ENCODE data around the gene PKP3.

PKP3 gene

DNA sequence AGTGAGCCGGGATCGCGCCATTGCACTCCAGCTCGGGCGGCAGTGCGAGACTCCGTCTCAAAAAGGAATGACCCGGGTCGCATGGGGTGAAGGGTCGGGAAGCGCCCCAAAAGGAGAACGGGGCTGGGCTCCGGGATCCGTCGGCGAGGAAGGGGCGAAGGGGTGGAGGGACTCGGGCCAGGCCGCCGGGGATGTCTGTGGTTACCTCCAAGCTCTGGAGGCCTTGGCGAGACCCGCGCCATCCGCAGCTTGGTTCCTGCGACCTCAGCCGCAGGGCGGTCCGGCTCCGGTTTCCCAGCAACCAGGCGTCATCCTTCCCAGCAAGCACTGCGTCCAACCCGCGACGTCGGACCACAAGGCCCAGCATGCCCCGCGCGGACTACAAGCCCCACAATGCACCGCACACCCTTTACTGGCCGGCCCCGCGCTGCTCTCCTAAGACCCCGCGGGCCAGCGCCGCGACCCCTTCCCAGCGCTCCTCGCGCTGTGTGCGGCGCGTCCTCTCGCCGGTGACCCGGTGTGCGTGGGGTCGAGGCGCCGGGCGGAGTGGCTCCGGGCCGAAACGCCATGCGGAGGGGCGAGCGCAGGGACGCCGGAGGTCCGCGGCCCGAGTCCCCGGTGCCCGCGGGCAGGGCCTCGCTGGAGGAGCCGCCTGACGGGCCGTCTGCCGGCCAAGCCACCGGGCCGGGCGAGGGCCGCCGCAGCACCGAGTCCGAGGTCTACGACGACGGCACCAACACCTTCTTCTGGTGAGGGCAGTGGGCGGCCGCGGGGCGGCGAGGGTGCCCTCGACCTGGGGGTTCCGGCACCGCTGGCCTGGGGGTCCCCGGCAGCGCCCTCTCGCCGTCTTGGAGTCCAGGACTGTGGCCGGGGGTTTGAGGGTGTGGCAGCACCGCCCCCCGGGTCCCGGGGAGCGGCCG is 56.1 kb downstream of the PKP3 start, which contains the start of gene PTDSS2:
TSS of gene PTDSS2 (plus strand) at position 391 of the 920 bp plus-strand sequence. CDS start at position 568, 177 bp downstream.
- DNase-seq = peak; percentile 93 to 97 (median 97)

- DNase-seq = peak; percentile 58 to 73 (median 63)
Measured at GRCh38 chr11:450809-451451, 56.9 kb downstream of the PKP3 start.

GRCh38 chr11:451738-452137 is 57.7 kb downstream of the PKP3 start:
- DNase-seq = no peak

DNA sequence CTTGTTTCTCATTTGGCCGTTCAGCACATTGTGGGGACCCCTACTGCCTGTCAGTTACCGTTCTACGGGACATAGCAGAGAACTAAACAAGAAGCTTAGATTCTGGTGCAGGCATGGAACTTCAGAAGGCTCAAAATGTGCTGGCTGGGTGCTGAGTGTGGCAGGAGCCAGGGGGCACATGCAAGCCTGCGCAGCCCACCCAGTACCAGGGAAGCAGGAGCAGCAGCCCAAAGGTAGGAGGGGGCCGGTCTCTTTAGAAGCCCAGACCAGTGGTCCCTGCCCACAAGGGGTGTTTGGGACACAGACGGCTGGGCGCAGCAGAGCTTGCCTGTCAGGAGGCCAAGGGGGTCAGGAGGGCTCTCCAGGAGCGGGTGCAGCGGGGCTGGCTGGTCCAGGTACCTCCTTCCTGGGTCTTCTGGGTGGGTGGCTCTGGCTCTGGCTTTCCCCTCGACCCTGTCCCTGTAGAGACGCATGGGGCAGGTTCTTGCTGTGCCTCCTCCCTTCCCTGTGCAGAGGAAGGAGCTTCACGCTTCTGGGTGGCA is 58.3 kb downstream of the PKP3 start:
- DNase-seq = no peak

- DNase-seq = no peak
Measured at GRCh38 chr11:452916-453527, 59.0 kb downstream of the PKP3 start.

- no peak for DNase-seq
Measured at GRCh38 chr11:453564-453963, 59.6 kb downstream of the PKP3 start.

DNA sequence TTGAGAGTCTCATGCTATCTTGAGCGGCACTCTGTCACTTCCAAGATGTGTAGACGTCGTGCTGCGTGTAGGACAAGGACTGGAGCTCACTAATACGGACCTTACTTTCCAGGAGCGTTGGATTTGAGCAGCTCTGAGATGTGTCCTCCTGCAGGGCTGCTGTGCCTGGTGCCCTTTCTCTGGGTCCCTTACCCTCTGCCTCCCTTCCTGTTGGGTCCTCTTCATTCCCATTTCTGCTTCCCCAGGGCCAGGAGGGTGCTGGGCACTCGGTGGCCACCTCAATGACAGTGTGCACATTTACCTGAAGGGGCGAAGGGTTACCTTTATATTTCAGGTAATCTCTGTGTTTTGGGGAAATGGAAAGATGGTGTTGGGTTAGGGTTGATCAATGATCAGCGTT is 60.0 kb downstream of the PKP3 start:
- no peak for DNase-seq

Data from suppressor macrophage treated with lipopolysaccharide for 1 hour (primary cell).